Measurements from ENCODE around the gene PRRC2C. TPM values are rescaled to one million over a fixed set of nuclear protein-coding genes. Genes with fewer than 3 reads are reported as not detected.
"Not testable (repeated sequence)": the region's sequence is repeated elsewhere in the genome, so short reads cannot be mapped to it uniquely, and the experiment has no call there.

PRRC2C gene
- total RNA-seq, 1 experiment from 2014 or later = 111 TPM

GRCh38 chr1:171613282-171613681 is 128.0 kb downstream of the PRRC2C start:
- Histone ChIP-seq H3K9me2 (replicated peaks; ENCODE audit: insufficient read depth, low read length) (no peaks in the 10 kb centered on the region), H2AFZ (ENCODE audit: low read length) (no peak overlapping the region), H3K9ac (ENCODE audit: low read length) (no peak overlapping the region), H3K4me2 (ENCODE audit: low read depth, low read length, poor library complexity, severe bottlenecking) (no peak overlapping the region), H3K4me1 (ENCODE audit: low read length) (peaks cover 9% of the 10 kb centered on the region), H3K36me3 (ENCODE audit: insufficient read depth, low read length) (no peaks in the 10 kb centered on the region), H4K20me1 (ENCODE audit: insufficient read depth, low read depth, low read length) (no peaks in the 10 kb centered on the region), H3K4me3 (ENCODE audit: low read length) (no peak overlapping the region), H3K9me3 (ENCODE audit: low read length) (no peaks in the 10 kb centered on the region), H3K27ac (ENCODE audit: low read length) (no peak overlapping the region), H3K27me3 (ENCODE audit: low read length) (no peaks in the 10 kb centered on the region), H3K79me2 (ENCODE audit: low read length) (no peaks in the 10 kb centered on the region)
- no peak for DNase-seq

GRCh38 chr1:171615122-171615906 is 130.0 kb downstream of the PRRC2C start:
- H3K4me3 ChIP-seq (ENCODE audit: low read length); H3K9me3 ChIP-seq (ENCODE audit: low read length); H3K27ac ChIP-seq (ENCODE audit: low read length); DNase-seq; H3K79me2 ChIP-seq (ENCODE audit: low read length); H2AFZ ChIP-seq (ENCODE audit: low read length); H3K27me3 ChIP-seq (ENCODE audit: low read length); H3K9me2 ChIP-seq (replicated peaks; ENCODE audit: insufficient read depth, low read length); H3K9ac ChIP-seq (ENCODE audit: low read length); H3K4me2 ChIP-seq (ENCODE audit: low read depth, low read length, poor library complexity, severe bottlenecking); H3K36me3 ChIP-seq (ENCODE audit: insufficient read depth, low read length); H4K20me1 ChIP-seq (ENCODE audit: insufficient read depth, low read depth, low read length): not testable (repeated sequence)
- H3K4me1 ChIP-seq (ENCODE audit: low read length) = peaks cover 13% of the 10 kb centered on the region

GRCh38 chr1:171616586-171616985 is 131.3 kb downstream of the PRRC2C start:
- Histone ChIP-seq H3K4me3 (ENCODE audit: low read length) (no peak overlapping the region), H3K27ac (ENCODE audit: low read length) (no peak overlapping the region), H3K9ac (ENCODE audit: low read length) (no peak overlapping the region), H3K9me3 (ENCODE audit: low read length) (no peaks in the 10 kb centered on the region), H3K9me2 (replicated peaks; ENCODE audit: insufficient read depth, low read length) (no peaks in the 10 kb centered on the region), H2AFZ (ENCODE audit: low read length) (no peak overlapping the region), H3K36me3 (ENCODE audit: insufficient read depth, low read length) (no peaks in the 10 kb centered on the region), H4K20me1 (ENCODE audit: insufficient read depth, low read depth, low read length) (no peaks in the 10 kb centered on the region), H3K4me2 (ENCODE audit: low read depth, low read length, poor library complexity, severe bottlenecking) (no peak overlapping the region), H3K27me3 (ENCODE audit: low read length) (no peaks in the 10 kb centered on the region), H3K4me1 (ENCODE audit: low read length) (peaks cover 10% of the 10 kb centered on the region), H3K79me2 (ENCODE audit: low read length) (no peaks in the 10 kb centered on the region)
- DNase-seq = no peak

GRCh38 chr1:171622152-171622462 is 136.8 kb downstream of the PRRC2C start, which contains the start of gene MYOCOS:
Gene MYOCOS (plus strand): TSS chr1:171622243. CDS start chr1:171623884, 1,641 bp downstream.
- Histone ChIP-seq H2AFZ (ENCODE audit: low read length) (no peak within 1 kb of the TSS), H3K27me3 (ENCODE audit: low read length) (no peaks in the 10 kb centered on the region), H3K27ac (ENCODE audit: low read length) (no peak within 1 kb of the TSS)

GRCh38 chr1:171623651-171624331 is 138.5 kb downstream of the PRRC2C start:
- Histone ChIP-seq H3K4me1 (ENCODE audit: low read length) (peaks cover 44% of the 10 kb centered on the region), H3K4me2 (ENCODE audit: low read depth, low read length, poor library complexity, severe bottlenecking) (peak overlapping the region; percentile 65), H3K36me3 (ENCODE audit: insufficient read depth, low read length) (no peaks in the 10 kb centered on the region), H2AFZ (ENCODE audit: low read length) (peak overlapping the region; percentile 33; the same call in 1 of the 2 replicates), H3K9me3 (ENCODE audit: low read length) (no peaks in the 10 kb centered on the region), H3K4me3 (ENCODE audit: low read length) (peak overlapping the region; percentile 42; the same call in 1 of the 2 replicates), H3K9ac (ENCODE audit: low read length) (peak overlapping the region; percentile 25), H3K9me2 (replicated peaks; ENCODE audit: insufficient read depth, low read length) (no peaks in the 10 kb centered on the region), H3K27me3 (ENCODE audit: low read length) (no peaks in the 10 kb centered on the region), H4K20me1 (ENCODE audit: insufficient read depth, low read depth, low read length) (no peaks in the 10 kb centered on the region), H3K27ac (ENCODE audit: low read length) (peak overlapping the region; percentile 40; the same call in 1 of the 2 replicates), H3K79me2 (ENCODE audit: low read length) (no peaks in the 10 kb centered on the region)
- DNase-seq = peak; percentile 72

More at GRCh38 chr1:171622152-171622462, 136.8 kb downstream of the PRRC2C start, which contains the start of gene MYOCOS:
- Histone ChIP-seq H3K4me1 (ENCODE audit: low read length) (peaks cover 39% of the 10 kb centered on the region), H3K4me2 (ENCODE audit: low read depth, low read length, poor library complexity, severe bottlenecking) (no peak within 1 kb of the TSS), H3K9ac (ENCODE audit: low read length) (no peak within 1 kb of the TSS), H3K79me2 (ENCODE audit: low read length) (no peaks in the 10 kb centered on the region), H3K9me3 (ENCODE audit: low read length) (no peaks in the 10 kb centered on the region), H3K4me3 (ENCODE audit: low read length) (no peak within 1 kb of the TSS), H4K20me1 (ENCODE audit: insufficient read depth, low read depth, low read length) (no peaks in the 10 kb centered on the region), H3K36me3 (ENCODE audit: insufficient read depth, low read length) (no peaks in the 10 kb centered on the region), H3K9me2 (replicated peaks; ENCODE audit: insufficient read depth, low read length) (no peaks in the 10 kb centered on the region)
- no peak for DNase-seq

GRCh38 chr1:171625225-171625624 is 139.9 kb downstream of the PRRC2C start:
- Histone ChIP-seq H3K27ac (ENCODE audit: low read length) (no peak overlapping the region), H3K9me3 (ENCODE audit: low read length) (no peaks in the 10 kb centered on the region), H3K36me3 (ENCODE audit: insufficient read depth, low read length) (no peaks in the 10 kb centered on the region), H3K9ac (ENCODE audit: low read length) (no peak overlapping the region), H3K4me3 (ENCODE audit: low read length) (no peak overlapping the region), H2AFZ (ENCODE audit: low read length) (no peak overlapping the region), H3K27me3 (ENCODE audit: low read length) (no peaks in the 10 kb centered on the region; the same call in 1 of the 2 replicates), H4K20me1 (ENCODE audit: insufficient read depth, low read depth, low read length) (no peaks in the 10 kb centered on the region), H3K4me2 (ENCODE audit: low read depth, low read length, poor library complexity, severe bottlenecking) (no peak overlapping the region), H3K79me2 (ENCODE audit: low read length) (no peaks in the 10 kb centered on the region), H3K9me2 (replicated peaks; ENCODE audit: insufficient read depth, low read length) (no peaks in the 10 kb centered on the region), H3K4me1 (ENCODE audit: low read length) (peaks cover 42% of the 10 kb centered on the region)
- no peak for DNase-seq

- Histone ChIP-seq H4K20me1 (ENCODE audit: insufficient read depth, low read depth, low read length) (no peaks in the 10 kb centered on the region), H2AFZ (ENCODE audit: low read length) (no peak overlapping the region), H3K4me3 (ENCODE audit: low read length) (no peak overlapping the region), H3K9ac (ENCODE audit: low read length) (no peak overlapping the region), H3K27me3 (ENCODE audit: low read length) (no peaks in the 10 kb centered on the region; the same call in 1 of the 2 replicates), H3K79me2 (ENCODE audit: low read length) (no peaks in the 10 kb centered on the region), H3K9me3 (ENCODE audit: low read length) (no peaks in the 10 kb centered on the region), H3K36me3 (ENCODE audit: insufficient read depth, low read length) (no peaks in the 10 kb centered on the region), H3K4me1 (ENCODE audit: low read length) (peaks cover 39% of the 10 kb centered on the region), H3K27ac (ENCODE audit: low read length) (no peak overlapping the region), H3K4me2 (ENCODE audit: low read depth, low read length, poor library complexity, severe bottlenecking) (no peak overlapping the region), H3K9me2 (replicated peaks; ENCODE audit: insufficient read depth, low read length) (no peaks in the 10 kb centered on the region)
- DNase-seq = no peak
Observed at GRCh38 chr1:171627020-171627419, 141.7 kb downstream of the PRRC2C start.

GRCh38 chr1:171628225-171628624 is 142.9 kb downstream of the PRRC2C start:
- H3K9me2 ChIP-seq (replicated peaks; ENCODE audit: insufficient read depth, low read length) = no peaks in the 10 kb centered on the region
- H3K4me1 ChIP-seq (ENCODE audit: low read length) = peaks cover 33% of the 10 kb centered on the region

More at GRCh38 chr1:171628225-171628624, 142.9 kb downstream of the PRRC2C start:
- H3K27me3 ChIP-seq (ENCODE audit: low read length) = no peaks in the 10 kb centered on the region; the same call in 1 of the 2 replicates
- no peaks in the 10 kb centered on the region for H3K9me3 ChIP-seq (ENCODE audit: low read length)
- no peaks in the 10 kb centered on the region for H3K79me2 ChIP-seq (ENCODE audit: low read length)
- no peak overlapping the region for H3K4me3 ChIP-seq (ENCODE audit: low read length)
- no peak overlapping the region for H3K27ac ChIP-seq (ENCODE audit: low read length)
- H4K20me1 ChIP-seq (ENCODE audit: insufficient read depth, low read depth, low read length) = no peaks in the 10 kb centered on the region
- H3K4me2 ChIP-seq (ENCODE audit: low read depth, low read length, poor library complexity, severe bottlenecking) = no peak overlapping the region
- H2AFZ ChIP-seq (ENCODE audit: low read length) = no peak overlapping the region
- H3K9ac ChIP-seq (ENCODE audit: low read length) = no peak overlapping the region
- H3K36me3 ChIP-seq (ENCODE audit: insufficient read depth, low read length) = no peaks in the 10 kb centered on the region
- DNase-seq = no peak

All from Karpas-422 (cell line).